K562 (cell line): ENCODE results near the gene MYO1E. TPM values are rescaled to one million over a fixed set of nuclear protein-coding genes. Genes with fewer than 3 reads are reported as not detected.

ENCODE experiments used
- ATAC-seq: fragments of 200-7000 bp; cut with Tn5 transposase; 3 replicates; pipeline ENCODE4 v1.9.1; 2020; ENCODE audit warnings: moderate library complexity
- BruUV-seq: library from RNA; stranded (reverse); fragments of 400-500 nt; replicated peaks from 2 replicates; lab custom pipeline; 2021; lab: Mats Ljungman, UMichigan
- CTCF ChIA-PET: fragments of 300-600 bp; formaldehyde crosslinking; extraction: SDS; loops from one replicate; lab custom pipeline; 2021; ENCODE audit warnings: low intra/inter-chr PET ratio; lab: Yijun Ruan, JAX
- POLR2A ChIA-PET: fragments of 300-600, 350-650 bp; sonication (Branson Sonifier 250); formaldehyde crosslinking; extraction: SDS; loops from one replicate; lab custom pipeline; 2021; ENCODE audit warnings: antibody characterized with exemption, inconsistent platforms; lab: Yijun Ruan, JAX
- DNase-seq, 4 experiments: peaks; one replicate each; pipeline versions ENCODE4 v3.0.0 to v3.0.0-alpha.2; 2011 to 2018; ENCODE audit warnings: low spot score in 3 of 4, mixed read lengths in 3 of 4; ENCODE audit errors: extremely low read depth in 1 of 4
- FAIRE-seq: peaks from 2 replicates; lab custom pipeline; 2011; peaks lifted over from hg19 to GRCh38; lab: Jason Lieb, UNC
- H2AFZ ChIP-seq: 2 replicates; pipeline ENCODE4 v1.6.0; 2011; ENCODE audit warnings: low read depth, low read length, control low read depth, inconsistent platforms
- H3K27ac ChIP-seq: fragments of 200-600 bp; 3 replicates; pipeline ENCODE4 v1.8.0; 2011; ENCODE audit warnings: low read depth, mild to moderate bottlenecking, control low read depth, inconsistent platforms, low read length, moderate library complexity, mixed read lengths; ENCODE audit errors: extremely low read depth
- H3K27me3 ChIP-seq, 2 experiments: fragments of 300-600 bp in 1 of 2; 2 replicates in 1 of 2; 3 replicates in 1 of 2; pipeline versions ENCODE4 v1.6.0 to v1.8.0; 2011; ENCODE audit warnings: inconsistent platforms in 2 of 2, low read length in 2 of 2, mild to moderate bottlenecking in 1 of 2, mixed read lengths in 1 of 2, moderate library complexity in 1 of 2; ENCODE audit not compliant: control insufficient read depth in 2 of 2, insufficient read depth in 2 of 2
- H3K36me3 ChIP-seq: fragments of 300-600 bp; 3 replicates; pipeline ENCODE4 v1.8.0; 2011; ENCODE audit warnings: mild to moderate bottlenecking, low read length, inconsistent platforms; ENCODE audit not compliant: control insufficient read depth, insufficient read depth
- H3K4me1 ChIP-seq, 2 experiments: fragments of 200-600 bp in 1 of 2; replicated peaks in 1 of 2; 2 replicates in 1 of 2; 3 replicates in 1 of 2; pipeline versions ENCODE4 v1.5.1 to v1.8.0; 2011; ENCODE audit warnings: inconsistent platforms in 2 of 2, low read length in 2 of 2, mild to moderate bottlenecking in 1 of 2, mixed read lengths in 1 of 2, moderate library complexity in 1 of 2; ENCODE audit not compliant: control insufficient read depth in 2 of 2, insufficient read depth in 2 of 2
- H3K4me2 ChIP-seq: 2 replicates; pipeline ENCODE4 v1.6.1; 2011; ENCODE audit warnings: low read length, control low read depth, inconsistent platforms, mixed read lengths; ENCODE audit not compliant: insufficient read depth
- H3K4me3 ChIP-seq: fragments of 200-600 bp; sonication (generic), shearing (Covaris generic); 2 replicates; pipeline ENCODE4 v1.5.1; 2016; ENCODE audit warnings: control low read depth, inconsistent platforms
- H3K79me2 ChIP-seq: fragments of 200-600 bp; 3 replicates; pipeline ENCODE4 v1.8.0; 2011; ENCODE audit warnings: low read length, inconsistent platforms; ENCODE audit not compliant: control insufficient read depth, insufficient read depth
- H3K9ac ChIP-seq, 2 experiments: 2 replicates each; pipeline versions ENCODE4 v1.6.0 to v1.6.1; 2011; ENCODE audit warnings: low read depth in 2 of 2, low read length in 2 of 2, control low read depth in 1 of 2, inconsistent platforms in 1 of 2, mild to moderate bottlenecking in 1 of 2, mixed read lengths in 1 of 2; ENCODE audit not compliant: insufficient read depth in 1 of 2
- H3K9me1 ChIP-seq: one replicate; pipeline ENCODE4 v1.6.0; 2011; ENCODE audit warnings: inconsistent platforms, mild to moderate bottlenecking, low read length, moderate library complexity; ENCODE audit not compliant: control insufficient read depth, insufficient read depth
- H3K9me3 ChIP-seq: replicated peaks from 2 replicates; pipeline ENCODE4 v1.5.1; 2011; ENCODE audit warnings: low read depth, low read length, inconsistent platforms; ENCODE audit not compliant: control insufficient read depth, insufficient read depth
- H4K20me1 ChIP-seq: replicated peaks from 2 replicates; pipeline ENCODE4 v1.6.1; 2011; ENCODE audit warnings: low read length, inconsistent platforms, mixed read lengths; ENCODE audit not compliant: control insufficient read depth, insufficient read depth
- CCAR2 ChIP-seq: fragments of 200-400 bp; formaldehyde crosslinking; IDR thresholded peaks from 2 replicates; pipeline ENCODE4 v1.6.1; 2017; ENCODE audit warnings: mild to moderate bottlenecking, low read depth, low read length
- POLR3G ChIP-seq: IDR thresholded peaks from 2 replicates; pipeline ENCODE4 v1.6.1; 2011; ENCODE audit not compliant: insufficient read length, insufficient replicate concordance; ENCODE audit errors: extremely low read depth
- ZNF197 ChIP-seq: fragments of 200-800 bp; sonication (Bioruptor generic); IDR thresholded peaks from 2 replicates; pipeline ENCODE4 v1.6.1; 2016; ENCODE audit warnings: low read depth, missing genetic modification characterization, missing compliant biosample characterization
- WGBS: fragments of 100-300 bp; shearing (Covaris generic); methylation state at CpG from one replicate; pipeline ENCODE4 v1.1.6; 2016; ENCODE audit warnings: low coverage, mixed read lengths; ENCODE audit not compliant: insufficient coverage; ENCODE audit errors: missing lambda C conversion rate; 5-methylcytosine and 5-hydroxymethylcytosine counted together
- in situ Hi-C: fragments of 300-500 bp; cut with MboI; formaldehyde crosslinking; loops from 4 replicates; pipeline ENCODE4 v1.15.0; 2018; ENCODE audit warnings: inconsistent platforms, mixed read lengths
- intact Hi-C: fragments of 100-400 bp; cut with micrococcal nuclease; formaldehyde crosslinking; loops from 2 replicates; pipeline ENCODE4 v1.14.2; 2022
- polyA plus RNA-seq, 8 experiments: library from polyadenylated mRNA; depleted of rRNA in 4 of 8; stranded (reverse) in 5 of 8; unstranded in 3 of 8; fragments of >200 nt; fragmentation: Nextera tagmentation in 2 of 8; fragmentation: Illumina TruSeq in 1 of 8; extraction: Ambion mirVana in 2 of 8; extraction: Trizol in 1 of 8; gene quantifications; 2 replicates each; pipeline versions ENCODE4 v1.2.1 to v1.2.3, GENCODE V29; 2011 to 2014; ENCODE audit warnings: inconsistent platforms in 1 of 8, missing spikeins in 1 of 8
- total RNA-seq, 7 experiments: library from RNA; depleted of rRNA in 6 of 7; stranded (reverse); fragments of >200 nt in 6 of 7; fragmentation: Illumina TruSeq in 2 of 7; extraction: Trizol in 2 of 7; gene quantifications; 2 replicates each; pipeline versions ENCODE4 v1.2.1 to v1.2.3, GENCODE V29; 2011 to 2021; ENCODE audit warnings: low replicate concordance in 1 of 7
- TF ChIP-seq, protein P1 (sequence below): fragments of 450-650 bp; IDR thresholded peaks from 2 replicates; pipeline ENCODE4 v1.6.1; 2018; ENCODE audit warnings: mild to moderate bottlenecking, low read depth; ENCODE audit not compliant: partially characterized antibody

The MYO1E gene
- total and polyA plus RNA-seq, 9 of the 15 experiments (the other 6 are each of a cell fraction or from before 2014, with no cell fraction given), result under 0.01 to 0.44 (median 0.01) TPM; not detected in 6

DNA sequence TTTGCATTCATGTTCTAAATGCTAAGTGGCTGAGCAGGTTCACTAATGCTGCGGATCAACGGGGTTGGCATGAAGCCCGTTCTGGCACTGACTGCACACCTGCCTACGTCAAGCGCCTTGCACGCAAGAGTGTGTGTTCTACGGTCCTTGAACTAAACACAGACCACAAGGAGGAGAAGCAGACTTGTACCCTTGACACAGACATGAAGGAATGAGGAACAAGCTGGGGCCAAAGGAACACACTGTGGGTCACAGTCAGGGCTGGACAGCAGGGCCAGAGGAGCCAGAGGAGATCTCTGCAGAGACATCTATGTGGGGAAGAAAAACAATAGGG is 214.0 kb downstream of the MYO1E start (continued):
- TF ChIP-seq POLR3G, result no peak

DNA sequence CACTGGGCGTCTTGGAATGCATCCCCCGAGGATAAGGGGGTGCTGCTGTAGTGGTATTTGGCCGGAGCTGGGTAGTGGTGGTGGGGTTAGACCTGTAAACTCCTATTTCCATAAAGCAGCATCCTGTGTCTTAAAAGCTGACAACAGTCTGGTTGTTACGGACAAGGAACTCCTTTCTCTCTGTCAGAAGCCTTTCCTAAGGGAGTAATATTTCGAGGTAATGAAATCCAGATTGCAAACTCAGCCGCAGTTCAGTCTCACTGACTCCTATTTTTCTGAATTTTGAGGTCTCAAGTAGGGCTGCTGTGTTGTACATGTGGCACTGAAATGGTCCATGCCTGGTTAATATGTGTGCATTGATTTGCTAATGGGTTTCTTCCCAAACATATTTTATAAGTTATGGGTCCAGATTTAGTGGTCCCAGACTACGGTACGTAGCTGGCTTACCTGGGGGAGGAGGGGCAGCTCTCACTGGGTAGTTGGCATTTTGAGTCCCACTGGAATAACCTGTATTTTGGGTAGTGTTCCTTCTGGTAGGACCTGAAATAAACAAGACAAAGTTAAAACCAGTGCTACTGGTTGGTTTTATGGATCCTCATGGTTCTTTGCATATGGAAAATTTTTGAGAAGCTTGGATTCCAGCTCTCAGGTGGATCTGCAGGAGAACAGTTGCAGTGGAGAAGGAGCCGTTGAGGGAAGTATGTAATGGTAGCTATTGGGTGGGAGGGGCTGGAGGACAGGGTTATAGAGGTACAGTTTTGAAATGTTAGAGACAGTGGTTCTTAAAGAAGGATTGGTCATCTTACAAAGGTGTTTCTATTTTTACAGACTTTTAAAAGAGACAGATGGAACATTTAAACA is 214.6 kb downstream of the MYO1E start:
- no peak for FAIRE-seq
- no peak overlapping the region for H2AFZ ChIP-seq
- in situ Hi-C loops (loop anchor here (10.0 kb wide), 1 partner anchor 933 kb away; no protein-coding TSS in a partner anchor), intact Hi-C loops (no loop called here)
- H3K27me3 ChIP-seq, result peaks cover 32 to 62% of the 10 kb centered on the region in 2 experiments
- 0 out of 2 replicates have a peak, but pooled peaks cover 4% of the 10 kb centered on the region for H4K20me1 ChIP-seq
- H3K79me2 ChIP-seq, result no peaks in the 10 kb centered on the region
- ChIA-PET POLR2A (interaction anchor here (0.6 kb wide), 2 partner anchors 68 to 907 kb away, joined by 3 read pairs; no protein-coding TSS in a partner anchor), CTCF (interaction anchor here (1.1 kb wide), 1 partner anchor 368 kb away, joined by 3 read pairs; no protein-coding TSS in a partner anchor)
- H3K9me3 ChIP-seq, result no peaks in the 10 kb centered on the region; the same call in 1 of the 2 replicates
- H3K4me3 ChIP-seq, result no peak overlapping the region
- no TSS peak for BruUV-seq
- H3K9me1 ChIP-seq, result no peaks in the 10 kb centered on the region
- 3% methylated on average over 9 of the region's 9 CpGs for WGBS
- TF ChIP-seq, protein P1, sequence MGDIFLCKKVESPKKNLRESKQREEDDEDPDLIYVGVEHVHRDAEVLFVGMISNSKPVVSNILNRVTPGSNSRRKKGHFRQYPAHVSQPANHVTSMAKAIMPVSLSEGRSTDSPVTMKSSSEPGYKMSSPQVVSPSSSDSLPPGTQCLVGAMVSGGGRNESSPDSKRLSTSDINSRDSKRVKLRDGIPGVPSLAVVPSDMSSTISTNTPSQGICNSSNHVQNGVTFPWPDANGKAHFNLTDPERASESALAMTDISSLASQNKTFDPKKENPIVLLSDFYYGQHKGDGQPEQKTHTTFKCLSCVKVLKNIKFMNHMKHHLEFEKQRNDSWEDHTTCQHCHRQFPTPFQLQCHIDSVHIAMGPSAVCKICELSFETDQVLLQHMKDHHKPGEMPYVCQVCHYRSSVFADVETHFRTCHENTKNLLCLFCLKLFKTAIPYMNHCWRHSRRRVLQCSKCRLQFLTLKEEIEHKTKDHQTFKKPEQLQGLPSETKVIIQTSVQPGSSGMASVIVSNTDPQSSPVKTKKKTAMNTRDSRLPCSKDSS, result no peak
- no peak for TF ChIP-seq ZNF197
- TF ChIP-seq CCAR2, result no peak
- H3K27ac ChIP-seq, result no peak overlapping the region
- DNase-seq, result no peak
- no peak overlapping the region for H3K4me2 ChIP-seq
- ATAC-seq, result no peak
- peaks cover 0 to 4% of the 10 kb centered on the region in 2 experiments; a peak in 1 of 5 replicates for H3K4me1 ChIP-seq
- no peaks in the 10 kb centered on the region for H3K36me3 ChIP-seq
- H3K9ac ChIP-seq, result no peak overlapping the region
